HCEC 1CT (cell line): ENCODE results near the gene GCN1.

Source experiments
- DNase-seq: peaks from one replicate; pipeline ENCODE4 v3.0.0-alpha.2; 2017

The GCN1 gene

DNA sequence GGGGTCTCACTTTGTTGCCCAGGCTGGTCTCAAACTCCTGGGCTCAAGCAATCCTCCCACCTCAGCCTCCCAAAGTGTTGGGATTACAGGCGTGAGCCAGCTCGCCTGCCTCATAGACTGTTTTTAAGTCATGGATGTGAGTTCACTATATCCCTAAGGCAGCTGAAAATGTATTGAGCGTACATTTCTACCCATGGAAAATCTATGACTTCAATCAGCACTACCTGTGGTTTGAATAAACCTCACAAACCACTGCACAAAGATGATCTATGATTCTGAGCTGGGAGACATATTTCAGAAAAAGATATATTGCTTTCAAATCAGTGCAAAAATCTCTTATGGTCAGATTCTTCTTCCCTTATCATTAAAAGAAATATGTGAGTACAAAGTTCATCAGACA, 22.5 kb downstream of the GCN1 start:
- DNase-seq: no peak

DNA sequence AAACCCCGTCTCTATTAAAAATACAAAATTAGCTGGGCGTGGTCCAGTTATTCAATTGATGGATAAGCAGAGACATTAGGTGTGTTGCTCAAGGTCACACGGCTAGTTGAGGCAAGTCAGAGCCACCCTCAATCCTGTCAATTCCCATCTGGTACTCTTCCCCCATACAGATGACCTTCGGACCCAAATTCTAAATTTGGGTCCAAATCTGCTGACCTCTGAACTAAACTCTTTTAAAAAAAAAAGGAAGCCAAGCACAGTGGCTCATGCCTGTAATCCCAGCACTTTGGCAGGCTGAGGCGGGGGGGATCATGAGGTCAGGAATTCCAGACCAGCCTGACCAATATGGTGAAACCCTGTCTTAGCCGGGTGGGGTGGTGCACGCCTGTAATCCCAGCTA, 23.9 kb downstream of the GCN1 start:
- DNase-seq: no peak

- DNase-seq: no peak
Measured at GRCh38 chr12:120169946-120170345, 24.6 kb downstream of the GCN1 start.

GRCh38 chr12:120168337-120168736, 26.2 kb downstream of the GCN1 start:
- no peak for DNase-seq

GRCh38 chr12:120167529-120168095, 26.9 kb downstream of the GCN1 start:
- no peak for DNase-seq

- DNase-seq: no peak
Measured at GRCh38 chr12:120164293-120164692, 30.2 kb downstream of the GCN1 start.

- DNase-seq: no peak
Measured at GRCh38 chr12:120162763-120163162, 31.8 kb downstream of the GCN1 start.

- no peak for DNase-seq
Measured at GRCh38 chr12:120161852-120162251, 32.7 kb downstream of the GCN1 start.

DNA sequence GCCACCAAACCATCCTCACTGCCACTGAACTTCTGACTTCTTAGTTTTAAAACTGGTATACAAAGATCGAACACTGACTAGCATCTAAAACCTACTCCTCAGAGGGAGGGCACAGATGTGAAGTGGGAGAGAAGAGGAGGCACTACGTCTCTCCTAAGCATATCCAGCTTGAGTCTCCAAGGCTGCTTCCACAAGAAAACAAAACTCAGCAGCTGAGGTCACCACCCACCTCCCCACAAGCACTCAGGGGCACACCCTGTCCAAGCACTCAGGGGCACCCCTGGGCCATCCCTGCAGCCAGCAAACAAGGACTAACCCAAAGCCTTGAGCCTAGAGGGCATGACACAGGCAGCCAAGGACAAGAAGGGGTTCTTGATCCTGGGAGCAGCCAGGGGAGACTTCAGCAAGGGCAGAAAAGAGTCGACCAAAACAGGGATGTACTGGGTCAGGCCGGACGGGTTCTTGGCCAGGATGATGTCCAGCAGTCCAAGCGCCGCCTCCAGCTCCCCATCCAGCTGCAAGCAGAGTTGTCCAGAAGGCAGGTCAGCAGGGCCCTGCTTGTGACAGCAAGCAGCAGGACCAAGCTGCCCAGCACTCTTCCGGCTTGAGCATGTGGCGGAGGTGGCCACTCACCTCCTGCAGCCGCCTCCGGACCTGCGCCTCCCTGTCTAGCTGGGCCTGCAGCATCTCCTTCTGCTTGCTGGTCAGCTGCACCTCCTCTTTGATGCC, 34.8 kb downstream of the GCN1 start:
- DNase-seq: no peak

DNA sequence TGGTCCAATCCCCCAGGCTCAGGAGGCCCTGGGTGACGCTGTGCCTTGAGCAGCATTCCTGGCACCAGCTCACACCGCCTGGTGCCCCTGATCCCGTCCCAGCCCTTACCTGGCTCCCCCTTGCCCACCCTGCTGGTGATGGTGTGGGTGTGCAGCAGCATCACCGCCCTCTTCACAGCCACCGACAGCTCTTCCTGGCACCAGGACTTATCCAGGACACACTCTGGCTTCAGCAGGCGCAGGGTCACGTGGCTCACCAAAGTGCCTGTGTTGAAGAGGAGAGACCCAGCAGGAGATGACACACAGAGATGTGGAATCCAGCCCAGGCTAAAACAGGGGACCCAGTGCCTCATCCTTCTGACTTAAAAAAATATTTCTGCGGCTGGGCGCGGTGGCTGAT, 36.2 kb downstream of the GCN1 start:
- no peak for DNase-seq

DNA sequence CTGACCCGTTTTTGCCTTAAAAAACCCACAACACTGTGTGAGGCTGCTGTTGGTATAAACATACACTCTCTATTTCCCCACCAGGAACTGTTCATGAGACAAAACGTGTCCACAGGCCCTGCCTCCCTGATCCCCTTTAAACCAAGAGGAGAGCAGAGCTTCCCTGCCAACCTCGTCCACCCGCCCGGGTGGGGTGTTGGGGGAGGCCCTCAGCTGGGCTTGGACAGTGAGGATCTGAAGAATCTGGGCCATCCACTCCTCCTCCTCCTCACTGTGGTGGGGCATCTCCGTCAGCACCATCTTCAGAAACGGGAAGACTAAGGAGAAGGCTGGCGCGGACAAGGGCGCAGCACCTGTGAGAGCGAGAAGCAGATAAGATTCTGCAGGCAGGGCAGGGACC, 36.8 kb downstream of the GCN1 start:
- no peak for DNase-seq

DNA sequence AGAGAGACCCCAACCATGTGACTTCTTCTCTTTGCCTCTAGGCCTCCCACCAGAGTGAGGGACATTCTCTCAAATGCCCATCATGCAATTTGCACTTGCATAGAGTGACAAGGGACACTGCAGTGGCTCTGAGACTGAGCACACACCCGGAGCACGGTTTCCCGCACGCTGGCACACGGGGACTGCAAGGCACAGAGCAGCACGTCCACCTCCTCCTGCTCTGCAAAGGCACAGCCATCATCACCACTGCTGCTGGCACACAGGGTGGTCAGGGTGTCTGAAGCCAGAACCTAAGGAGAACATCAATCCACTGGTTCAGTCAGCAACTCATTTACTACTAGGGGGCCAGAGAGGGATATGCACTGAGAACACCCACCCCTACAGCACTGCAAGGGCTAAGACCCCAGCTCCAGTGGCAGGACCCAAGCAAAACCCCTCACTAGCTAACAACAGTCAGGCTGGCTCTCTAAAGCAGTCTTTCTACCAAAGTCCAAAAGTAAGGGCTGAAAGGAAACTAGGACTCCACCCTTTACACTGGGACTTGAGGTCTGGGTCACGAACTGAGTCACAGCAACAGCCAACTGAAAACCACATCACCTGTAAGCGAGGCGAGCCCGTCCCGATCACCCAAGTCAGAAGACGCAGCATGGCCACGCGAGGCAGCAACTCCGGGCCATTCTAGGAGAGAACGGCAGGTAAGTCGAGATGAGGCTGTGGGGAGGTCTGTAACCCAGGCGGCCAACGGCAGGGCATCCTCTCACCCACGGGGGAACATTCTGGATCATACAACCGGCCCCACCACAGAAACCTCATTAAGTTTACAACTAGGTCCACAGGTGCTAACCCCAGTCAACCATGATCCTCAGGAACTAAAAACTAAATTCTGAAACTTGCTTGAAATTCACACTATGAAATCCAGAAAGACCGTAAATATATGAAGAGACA, 37.9 kb downstream of the GCN1 start:
- no peak for DNase-seq

- no peak for DNase-seq
Measured at GRCh38 chr12:120155072-120155471, 39.4 kb downstream of the GCN1 start.

GRCh38 chr12:120150919-120151525, 43.5 kb downstream of the GCN1 start:
- DNase-seq: no peak

GRCh38 chr12:120148011-120148410, 46.5 kb downstream of the GCN1 start:
- no peak for DNase-seq

- DNase-seq: no peak
Measured at GRCh38 chr12:120145164-120145563, 49.4 kb downstream of the GCN1 start.

GRCh38 chr12:120144215-120144614, 50.3 kb downstream of the GCN1 start:
- no peak for DNase-seq

GRCh38 chr12:120142231-120142877, 52.2 kb downstream of the GCN1 start:
- DNase-seq: no peak

DNA sequence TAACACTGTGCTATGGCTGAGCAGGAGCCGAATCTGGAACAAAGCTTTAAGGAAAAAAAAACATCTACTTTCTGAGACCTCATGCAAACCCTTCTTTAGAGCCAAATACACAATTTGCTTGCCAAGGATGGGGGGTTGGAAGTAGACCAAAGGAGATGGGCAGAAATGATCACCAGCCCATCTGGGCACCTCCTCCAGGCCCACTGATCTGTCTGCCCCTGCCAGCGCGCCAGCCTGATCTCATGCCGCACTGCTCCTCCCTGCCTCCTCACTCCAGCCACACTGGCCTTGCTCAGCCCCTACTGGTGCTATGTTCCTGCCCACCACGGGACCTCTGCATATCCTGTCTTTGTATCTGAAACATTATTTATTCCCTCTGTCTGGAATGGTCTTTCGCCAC, 53.2 kb downstream of the GCN1 start:
- no peak for DNase-seq

- no peak for DNase-seq
Measured at GRCh38 chr12:120140603-120141002, 53.9 kb downstream of the GCN1 start.

- DNase-seq: no peak
Measured at GRCh38 chr12:120139958-120140357, 54.6 kb downstream of the GCN1 start.

DNA sequence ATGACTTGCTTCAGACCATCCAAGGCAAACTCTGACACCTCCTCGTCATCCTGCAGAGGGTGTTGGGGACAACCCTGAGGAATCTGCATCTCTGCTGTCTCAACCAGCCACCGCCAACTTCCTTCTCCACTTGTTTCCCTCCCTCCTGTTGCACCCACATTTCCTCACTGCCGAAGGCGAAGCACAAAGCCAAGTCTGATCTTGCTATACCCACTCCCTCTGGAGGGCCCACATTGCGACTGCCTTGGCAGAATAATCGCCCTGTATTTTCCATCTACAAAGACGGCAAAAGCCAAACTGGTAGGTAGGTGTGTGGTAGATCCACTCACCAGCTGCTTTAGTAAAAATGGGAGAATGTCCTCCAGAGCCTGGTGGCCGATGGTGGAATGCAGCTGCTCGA, 56.1 kb downstream of the GCN1 start:
- DNase-seq: no peak

- DNase-seq: no peak
Measured at GRCh38 chr12:120137833-120138232, 56.7 kb downstream of the GCN1 start.
